Tibial artery (tissue), 4 donors: ENCODE results near the gene GOLGA5.
A peak's percentile ranks its signal among the peaks of the same experiment; 100 is the strongest.

Experiments used
- DNase-seq, 2 donors: peaks; one replicate each; pipeline ENCODE4 v3.0.0-alpha.2; 2019
- H3K27ac ChIP-seq, 2 donors: fragments of 200-600 bp; sonication (generic) in 1 of 2; 1 replicate in 1 of 2; 2 replicates in 1 of 2; pipeline ENCODE4 v1.5.1; 2018 to 2019; ENCODE audit warnings: mild to moderate bottlenecking in 1 of 2
- H3K27me3 ChIP-seq, 2 donors: fragments of 200-600 bp; sonication (generic) in 1 of 2; one replicate each; pipeline versions ENCODE4 v1.5.1 to v1.6.0; 2016 to 2019
- H3K36me3 ChIP-seq, 3 donors: fragments of 200-600 bp; sonication (generic) in 2 of 3; one replicate each; pipeline ENCODE4 v1.5.1; 2016 to 2019; ENCODE audit warnings: mild to moderate bottlenecking in 2 of 3
- H3K4me1 ChIP-seq, 4 donors: fragments of 200-600 bp; sonication (generic) in 2 of 4; 1 replicate in 3 of 4; 2 replicates in 1 of 4; pipeline ENCODE4 v1.5.1; 2016 to 2019
- H3K4me3 ChIP-seq, 2 donors: fragments of 200-600 bp; sonication (generic) in 1 of 2; 1 replicate in 1 of 2; 2 replicates in 1 of 2; pipeline ENCODE4 v1.5.1; 2018 to 2019; ENCODE audit warnings: mild to moderate bottlenecking in 2 of 2
- H3K9me3 ChIP-seq, 3 donors: fragments of 200-600 bp; sonication (generic) in 1 of 3; one replicate each; pipeline ENCODE4 v1.5.1; 2016 to 2019
- CTCF ChIP-seq, 2 experiments: fragments of 200-600 bp in 1 of 2; fragments of 450-650 bp in 1 of 2; IDR thresholded peaks; one replicate each; pipeline ENCODE4 v1.5.1; 2017 to 2019; ENCODE audit warnings: antibody characterized with exemption in 2 of 2, mild to moderate bottlenecking in 1 of 2, moderate library complexity in 1 of 2
- intact Hi-C: fragments of 100-400 bp; cut with DNase I; formaldehyde crosslinking; loops from one replicate; pipeline ENCODE4 v1.15.0; 2023; ENCODE audit warnings: low total_unique reads

The GOLGA5 gene

GRCh38 chr14:92794547-92794941 is 439 bp downstream of the GOLGA5 start:
- Histone ChIP-seq H3K27ac (peak overlapping the region; percentile 89 to 96), H3K4me3 (peak overlapping the region; percentile 84 to 96), H3K36me3 (peaks cover 16 to 24% (median 17%) of the 10 kb centered on the region in 3 donors), H3K4me1 (peaks cover 0 to 23% (median 10%) of the 10 kb centered on the region in 4 donors), H3K27me3 (no peaks in the 10 kb centered on the region), H3K9me3 (peaks cover 0 to 8% (median 0%) of the 10 kb centered on the region in 3 donors)
- TF ChIP-seq CTCF (IDR thresholded peaks at IDR 0.05) = no peak
- no peak for DNase-seq
- intact Hi-C loops = loop anchor here (5.0 kb wide), 1 partner anchor 42 kb away; no protein-coding TSS in a partner anchor

- TF ChIP-seq CTCF (IDR thresholded peaks at IDR 0.05) = no peak
- Histone ChIP-seq H3K4me3 (peak overlapping the region; percentile 84 to 96), H3K9me3 (peaks cover 0 to 4% (median 0%) of the 10 kb centered on the region in 3 donors), H3K36me3 (peaks cover 16 to 25% (median 17%) of the 10 kb centered on the region in 3 donors), H3K4me1 (peaks cover 0 to 27% (median 12%) of the 10 kb centered on the region in 4 donors), H3K27me3 (no peaks in the 10 kb centered on the region), H3K27ac (peak overlapping the region; percentile 89 to 96)
- DNase-seq = no peak
- intact Hi-C loops = loop anchor here (5.0 kb wide), 1 partner anchor 43 kb away; no protein-coding TSS in a partner anchor
Observed at GRCh38 chr14:92794961-92795360, 856 bp downstream of the GOLGA5 start.

GRCh38 chr14:92797935-92798653 is 4.0 kb downstream of the GOLGA5 start:
- TF ChIP-seq CTCF (IDR thresholded peaks at IDR 0.05) = no peak
- no peak overlapping the region for H3K4me3 ChIP-seq
- peaks cover 0 to 58% (median 16%) of the 10 kb centered on the region in 4 donors for H3K4me1 ChIP-seq
- H3K36me3 ChIP-seq = peaks cover 16 to 25% (median 17%) of the 10 kb centered on the region in 3 donors
- no peak overlapping the region for H3K27ac ChIP-seq
- H3K9me3 ChIP-seq = no peaks in the 10 kb centered on the region
- no peak for DNase-seq
- intact Hi-C loops = no loop called here
- no peaks in the 10 kb centered on the region for H3K27me3 ChIP-seq

- peaks cover 0 to 61% (median 16%) of the 10 kb centered on the region in 4 donors for H3K4me1 ChIP-seq
- intact Hi-C loops = no loop called here
- DNase-seq = no peak
Observed at GRCh38 chr14:92798811-92799210, 4.7 kb downstream of the GOLGA5 start.

GRCh38 chr14:92800012-92800411 is 5.9 kb downstream of the GOLGA5 start:
- Histone ChIP-seq H3K27ac (no peak overlapping the region), H3K4me3 (no peak overlapping the region), H3K9me3 (no peaks in the 10 kb centered on the region), H3K27me3 (no peaks in the 10 kb centered on the region), H3K36me3 (peaks cover 16 to 30% (median 22%) of the 10 kb centered on the region in 3 donors), H3K4me1 (peaks cover 0 to 59% (median 15%) of the 10 kb centered on the region in 4 donors)
- DNase-seq = no peak
- intact Hi-C loops = no loop called here
- TF ChIP-seq CTCF (IDR thresholded peaks at IDR 0.05) = no peak

More at GRCh38 chr14:92798811-92799210, 4.7 kb downstream of the GOLGA5 start:
- Histone ChIP-seq H3K36me3 (peaks cover 16 to 25% (median 21%) of the 10 kb centered on the region in 3 donors), H3K4me3 (no peak overlapping the region), H3K9me3 (no peaks in the 10 kb centered on the region), H3K27me3 (no peaks in the 10 kb centered on the region), H3K27ac (no peak overlapping the region)
- TF ChIP-seq CTCF (IDR thresholded peaks at IDR 0.05) = no peak
